RWPE2 (cell line): ENCODE measurements around the gene AGTPBP1.
"Not testable (repeated sequence)": the region's sequence is repeated elsewhere in the genome, so short reads cannot be mapped to it uniquely, and the experiment has no call there.

Experiments used
- ATAC-seq: fragments of 200-7000 bp; cut with Tn5 transposase; 3 replicates; pipeline ENCODE4 v1.9.1; 2021; ENCODE audit warnings: low read depth
- DNase-seq: peaks from one replicate; pipeline ENCODE4 v3.0.0-alpha.2; 2020; ENCODE audit warnings: low spot score
- H3K27ac ChIP-seq: fragments of 450-650 bp; 2 replicates; pipeline ENCODE4 v1.5.1; 2017; ENCODE audit warnings: mild to moderate bottlenecking; ENCODE audit not compliant: poor library complexity, severe bottlenecking
- H3K27me3 ChIP-seq: fragments of 250-450 bp; sonication (Bioruptor Pico); 2 replicates; pipeline ENCODE4 v1.5.1; 2021; ENCODE audit warnings: mild to moderate bottlenecking, moderate library complexity; ENCODE audit not compliant: insufficient read depth, poor library complexity, severe bottlenecking
- H3K36me3 ChIP-seq: fragments of 250-450 bp; sonication (Bioruptor Pico); 2 replicates; pipeline ENCODE4 v1.5.1; 2020; ENCODE audit warnings: low read depth, mild to moderate bottlenecking, moderate library complexity
- H3K4me1 ChIP-seq: fragments of 250-450 bp; sonication (Bioruptor Pico); 2 replicates; pipeline ENCODE4 v1.5.1; 2021; ENCODE audit warnings: mild to moderate bottlenecking, moderate library complexity; ENCODE audit not compliant: insufficient read depth, poor library complexity, severe bottlenecking
- H3K4me3 ChIP-seq: fragments of 250-450 bp; sonication (Bioruptor Pico); 2 replicates; pipeline ENCODE4 v1.5.1; 2021; ENCODE audit warnings: mild to moderate bottlenecking, moderate library complexity; ENCODE audit not compliant: severe bottlenecking
- H3K9me3 ChIP-seq: fragments of 250-450 bp; sonication (Bioruptor Pico); 2 replicates; pipeline ENCODE4 v1.5.1; 2021; ENCODE audit warnings: mild to moderate bottlenecking, moderate library complexity; ENCODE audit not compliant: severe bottlenecking
- CTCF ChIP-seq: fragments of 450-650 bp; IDR thresholded peaks from one replicate; pipeline ENCODE4 v1.5.1; 2017; ENCODE audit warnings: mild to moderate bottlenecking, moderate library complexity; ENCODE audit not compliant: poor library complexity, severe bottlenecking

AGTPBP1 gene

GRCh38 chr9:85729882-85730281 is 11.9 kb downstream of the AGTPBP1 start:
- DNase-seq (no peak), ATAC-seq (no peak)

GRCh38 chr9:85727500-85727899 is 14.3 kb downstream of the AGTPBP1 start:
- ATAC-seq = no peak
- Histone ChIP-seq H3K36me3 (no peaks in the 10 kb centered on the region), H3K4me3 (no peak overlapping the region), H3K27ac (no peak overlapping the region), H3K27me3 (no peaks in the 10 kb centered on the region), H3K9me3 (no peaks in the 10 kb centered on the region), H3K4me1 (no peaks in the 10 kb centered on the region)
- DNase-seq = no peak
- TF ChIP-seq CTCF = no peak

More at GRCh38 chr9:85729882-85730281, 11.9 kb downstream of the AGTPBP1 start:
- Histone ChIP-seq H3K36me3 (no peaks in the 10 kb centered on the region), H3K27me3 (no peaks in the 10 kb centered on the region), H3K4me3 (no peak overlapping the region), H3K4me1 (no peaks in the 10 kb centered on the region), H3K27ac (no peak overlapping the region), H3K9me3 (no peaks in the 10 kb centered on the region)
- TF ChIP-seq CTCF = no peak

- Histone ChIP-seq H3K36me3 (no peaks in the 10 kb centered on the region), H3K27me3 (no peaks in the 10 kb centered on the region), H3K9me3 (no peaks in the 10 kb centered on the region), H3K27ac (no peak overlapping the region), H3K4me1 (no peaks in the 10 kb centered on the region), H3K4me3 (no peak overlapping the region)
- no peak for TF ChIP-seq CTCF
- no peak for ATAC-seq
- no peak for DNase-seq
Observed at GRCh38 chr9:85726737-85727136, 15.0 kb downstream of the AGTPBP1 start.

GRCh38 chr9:85723215-85723614 is 18.5 kb downstream of the AGTPBP1 start:
- TF ChIP-seq CTCF = no peak
- no peaks in the 10 kb centered on the region for H3K36me3 ChIP-seq
- DNase-seq (no peak), ATAC-seq (no peak)
- H3K27ac ChIP-seq = no peak overlapping the region
- no peaks in the 10 kb centered on the region for H3K27me3 ChIP-seq
- no peak overlapping the region for H3K4me3 ChIP-seq
- H3K9me3 ChIP-seq = no peaks in the 10 kb centered on the region
- H3K4me1 ChIP-seq = no peaks in the 10 kb centered on the region

GRCh38 chr9:85719411-85719810 is 22.3 kb downstream of the AGTPBP1 start:
- not testable (repeated sequence) for H3K27ac ChIP-seq, H3K36me3 ChIP-seq, H3K9me3 ChIP-seq, H3K4me1 ChIP-seq, DNase-seq, H3K4me3 ChIP-seq, H3K27me3 ChIP-seq, ATAC-seq

GRCh38 chr9:85717818-85718217 is 23.9 kb downstream of the AGTPBP1 start:
- DNase-seq, ATAC-seq: not testable (repeated sequence)

More at GRCh38 chr9:85717818-85718217, 23.9 kb downstream of the AGTPBP1 start:
- H3K27me3 ChIP-seq, H3K4me3 ChIP-seq, H3K36me3 ChIP-seq, H3K27ac ChIP-seq, H3K9me3 ChIP-seq, H3K4me1 ChIP-seq: not testable (repeated sequence)
